Measurements from ENCODE around the gene RCAN2. TPM values are rescaled to one million over a fixed set of nuclear protein-coding genes. Genes with fewer than 3 reads are reported as not detected.

RCAN2 gene
- total and polyA plus RNA-seq, 2 donors (not counting 3 experiments of a cell fraction or from before 2014, with no cell fraction given): 0.07 to 0.33 TPM

DNA sequence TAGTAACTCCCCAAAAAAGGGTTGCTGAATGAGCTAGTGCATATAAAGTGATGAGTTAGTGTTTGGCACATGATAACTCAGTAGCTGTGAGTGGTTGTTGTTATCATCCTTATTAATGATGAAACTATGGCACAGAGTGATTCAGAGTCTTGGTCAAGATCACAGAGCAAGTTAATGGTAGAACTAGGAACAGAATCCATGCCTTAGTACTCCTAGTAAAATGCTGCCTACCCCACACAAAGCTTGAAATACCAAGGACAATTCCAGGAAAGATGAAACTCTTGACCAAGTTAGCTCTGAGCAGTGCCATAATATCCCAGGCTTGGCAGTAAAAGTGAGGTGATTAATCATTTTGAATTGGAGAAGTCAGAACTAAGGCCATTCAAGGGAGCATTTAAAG lies 211.4 kb downstream of the RCAN2 start:
- no TSS peak for BruUV-seq (replicated peaks)
- dilution Hi-C loops (cut with MboI; ENCODE audit: extremely low pct_ligation_motif_present, low sequenced_read_pairs): no loop called here
- Histone ChIP-seq H4K20me1 (replicated peaks; ENCODE audit: control insufficient read depth, extremely low read depth, insufficient read depth, low read length) (no peaks in the 10 kb centered on the region), H3K4me2 (ENCODE audit: insufficient read depth, low read length) (no peak overlapping the region), H3K79me2 (ENCODE audit: control insufficient read depth, insufficient read depth, low read length) (no peaks in the 10 kb centered on the region), H3K9me1 (replicated peaks; ENCODE audit: control insufficient read depth, extremely low read depth, insufficient read depth, low read length) (no peaks in the 10 kb centered on the region), H3K9ac (replicated peaks; ENCODE audit: extremely low read depth, insufficient read depth, low read length) (no peak overlapping the region), H2AFZ (ENCODE audit: low read depth, low read length) (no peak overlapping the region), H3K4me3 (replicated peaks in 1 of 3; ENCODE audit: insufficient read depth in 1 of 3, low read depth in 1 of 3, low read length in 3 of 3) (no peak overlapping the region), H3K27ac (ENCODE audit: insufficient read depth, low read depth, low read length) (no peak overlapping the region), H3K4me1 (ENCODE audit: control insufficient read depth, extremely low read depth, insufficient read depth, low read length) (no peaks in the 10 kb centered on the region), H3K9me3 (replicated peaks; ENCODE audit: control insufficient read depth, insufficient read depth, low read length) (no peaks in the 10 kb centered on the region), H3K27me3 (ENCODE audit: control insufficient read depth in 2 of 2, insufficient read depth in 2 of 2, low read length in 2 of 2) (peaks cover 8 to 11% of the 10 kb centered on the region in 2 experiments), H3K36me3 (ENCODE audit: control insufficient read depth in 2 of 2, extremely low read depth in 1 of 2, insufficient read depth in 2 of 2, low read length in 2 of 2) (no peaks in the 10 kb centered on the region)
- intact Hi-C loops (cut with micrococcal nuclease): no loop called here
- no peak for DNase-seq (ENCODE audit: low read depth, low spot score)
- POLR2A ChIA-PET: no interaction called here
- TF ChIP-seq POLR2A (IDR thresholded peaks at IDR 0.05; ENCODE audit: low read depth, low read length): no peak
- TF ChIP-seq JUN (IDR thresholded peaks at IDR 0.05; ENCODE audit: borderline replicate concordance, insufficient read depth, insufficient read length, low read depth): no peak
- no peak for TF ChIP-seq EZH2 (IDR thresholded peaks at IDR 0.05; ENCODE audit: borderline replicate concordance, low read depth, low read length, severe bottlenecking)
- no peak for TF ChIP-seq MYC (IDR thresholded peaks at IDR 0.05; ENCODE audit: low read depth, low read length)
- TF ChIP-seq POLR2AphosphoS5 (IDR thresholded peaks at IDR 0.05; ENCODE audit: insufficient read depth, low read depth, low read length): no peak
- no peak for FAIRE-seq
- CTCF ChIA-PET: no interaction called here

DNA sequence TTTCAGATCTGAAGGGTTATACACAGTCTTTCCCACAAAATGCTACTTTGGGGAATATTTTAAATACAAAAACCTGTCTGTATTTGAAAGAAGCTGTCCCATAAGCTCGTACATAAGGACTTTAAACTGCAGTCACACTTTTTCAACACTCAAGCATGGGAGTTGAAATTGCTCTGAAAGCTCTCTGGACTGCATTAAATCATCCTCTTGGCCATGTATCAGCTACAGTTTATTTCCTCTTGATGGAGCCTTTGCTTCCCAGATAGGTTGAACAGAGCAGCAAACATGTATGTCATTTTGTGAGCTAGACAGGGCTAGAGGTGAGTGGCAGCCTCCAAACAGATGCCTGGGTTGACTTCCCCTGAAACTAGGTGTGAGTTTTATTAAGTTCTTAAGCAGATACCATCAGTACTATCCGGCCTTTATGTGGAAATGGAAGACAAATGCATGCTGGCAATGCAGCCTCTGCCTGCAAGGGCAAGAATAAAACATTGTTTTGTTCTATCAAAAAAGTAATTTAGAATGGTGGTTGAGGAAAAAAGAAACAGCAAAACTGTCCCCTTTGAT lies 214.6 kb downstream of the RCAN2 start:
- no peak overlapping the region for H3K4me3 ChIP-seq (replicated peaks in 1 of 3; ENCODE audit: insufficient read depth in 1 of 3, low read depth in 1 of 3, low read length in 3 of 3)
- H3K36me3 ChIP-seq (ENCODE audit: control insufficient read depth in 2 of 2, extremely low read depth in 1 of 2, insufficient read depth in 2 of 2, low read length in 2 of 2): no peaks in the 10 kb centered on the region
- ChIA-PET POLR2A (no interaction called here), CTCF (no interaction called here)
- DNase-seq (ENCODE audit: low read depth, low spot score): no peak
- H2AFZ ChIP-seq (ENCODE audit: low read depth, low read length): no peak overlapping the region
- no peak overlapping the region for H3K9ac ChIP-seq (replicated peaks; ENCODE audit: extremely low read depth, insufficient read depth, low read length)
- FAIRE-seq: no peak
- H3K9me1 ChIP-seq (replicated peaks; ENCODE audit: control insufficient read depth, extremely low read depth, insufficient read depth, low read length): no peaks in the 10 kb centered on the region
- H3K27ac ChIP-seq (ENCODE audit: insufficient read depth, low read depth, low read length): no peak overlapping the region
- peaks cover 5 to 17% of the 10 kb centered on the region in 2 experiments for H3K27me3 ChIP-seq (ENCODE audit: control insufficient read depth in 2 of 2, insufficient read depth in 2 of 2, low read length in 2 of 2)
- TF ChIP-seq, protein P1, sequence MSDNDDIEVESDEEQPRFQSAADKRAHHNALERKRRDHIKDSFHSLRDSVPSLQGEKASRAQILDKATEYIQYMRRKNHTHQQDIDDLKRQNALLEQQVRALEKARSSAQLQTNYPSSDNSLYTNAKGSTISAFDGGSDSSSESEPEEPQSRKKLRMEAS (IDR thresholded peaks at IDR 0.05; ENCODE audit: insufficient read depth, insufficient read length): no peak
- no peak for TF ChIP-seq GATA2 (IDR thresholded peaks at IDR 0.05; ENCODE audit: insufficient read depth, insufficient read length, low read depth, low read length)
- no peak for TF ChIP-seq MYC (IDR thresholded peaks at IDR 0.05; ENCODE audit: low read depth, low read length)
- TF ChIP-seq FOS (IDR thresholded peaks at IDR 0.05; ENCODE audit: borderline replicate concordance, insufficient read depth, low read length): no peak
- TF ChIP-seq, protein P2, sequence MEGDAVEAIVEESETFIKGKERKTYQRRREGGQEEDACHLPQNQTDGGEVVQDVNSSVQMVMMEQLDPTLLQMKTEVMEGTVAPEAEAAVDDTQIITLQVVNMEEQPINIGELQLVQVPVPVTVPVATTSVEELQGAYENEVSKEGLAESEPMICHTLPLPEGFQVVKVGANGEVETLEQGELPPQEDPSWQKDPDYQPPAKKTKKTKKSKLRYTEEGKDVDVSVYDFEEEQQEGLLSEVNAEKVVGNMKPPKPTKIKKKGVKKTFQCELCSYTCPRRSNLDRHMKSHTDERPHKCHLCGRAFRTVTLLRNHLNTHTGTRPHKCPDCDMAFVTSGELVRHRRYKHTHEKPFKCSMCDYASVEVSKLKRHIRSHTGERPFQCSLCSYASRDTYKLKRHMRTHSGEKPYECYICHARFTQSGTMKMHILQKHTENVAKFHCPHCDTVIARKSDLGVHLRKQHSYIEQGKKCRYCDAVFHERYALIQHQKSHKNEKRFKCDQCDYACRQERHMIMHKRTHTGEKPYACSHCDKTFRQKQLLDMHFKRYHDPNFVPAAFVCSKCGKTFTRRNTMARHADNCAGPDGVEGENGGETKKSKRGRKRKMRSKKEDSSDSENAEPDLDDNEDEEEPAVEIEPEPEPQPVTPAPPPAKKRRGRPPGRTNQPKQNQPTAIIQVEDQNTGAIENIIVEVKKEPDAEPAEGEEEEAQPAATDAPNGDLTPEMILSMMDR (IDR thresholded peaks at IDR 0.05; ENCODE audit: extremely low read depth in 1 of 2, insufficient read depth in 1 of 2, low read depth in 1 of 2, low read length in 2 of 2): no peak
- no peak for TF ChIP-seq EZH2 (IDR thresholded peaks at IDR 0.05; ENCODE audit: borderline replicate concordance, low read depth, low read length, severe bottlenecking)
- no peak for TF ChIP-seq JUN (IDR thresholded peaks at IDR 0.05; ENCODE audit: borderline replicate concordance, insufficient read depth, insufficient read length, low read depth)
- TF ChIP-seq POLR2A (IDR thresholded peaks at IDR 0.05; ENCODE audit: low read depth, low read length): no peak
- no peak for TF ChIP-seq POLR2AphosphoS5 (IDR thresholded peaks at IDR 0.05; ENCODE audit: insufficient read depth, low read depth, low read length)
- H3K79me2 ChIP-seq (ENCODE audit: control insufficient read depth, insufficient read depth, low read length): no peaks in the 10 kb centered on the region
- H3K9me3 ChIP-seq (replicated peaks; ENCODE audit: control insufficient read depth, insufficient read depth, low read length): no peaks in the 10 kb centered on the region
- intact Hi-C loops (cut with micrococcal nuclease) (no loop called here), dilution Hi-C loops (cut with MboI; ENCODE audit: extremely low pct_ligation_motif_present, low sequenced_read_pairs) (no loop called here)
- no peaks in the 10 kb centered on the region for H3K4me1 ChIP-seq (ENCODE audit: control insufficient read depth, extremely low read depth, insufficient read depth, low read length)
- no peaks in the 10 kb centered on the region for H4K20me1 ChIP-seq (replicated peaks; ENCODE audit: control insufficient read depth, extremely low read depth, insufficient read depth, low read length)
- no TSS peak for BruUV-seq (replicated peaks)
- no peak overlapping the region for H3K4me2 ChIP-seq (ENCODE audit: insufficient read depth, low read length)
